ENCODE results near the gene VCAM1. TPM values are rescaled to one million over a fixed set of nuclear protein-coding genes. Genes with fewer than 3 reads are reported as not detected.
A peak's percentile ranks its signal among the peaks of the same experiment; 100 is the strongest.

Gene VCAM1
- total RNA-seq, 1 donor from 2014 or later: 2.1 TPM

GRCh38 chr1:100757946-100758345 lies 38.4 kb downstream of the VCAM1 start:
- Histone ChIP-seq H3F3A (ENCODE audit: low read depth) (no peaks in the 10 kb centered on the region), H2AFZ (replicated peaks) (no peak overlapping the region), H3K27me3 (no peaks in the 10 kb centered on the region), H3K36me3 (no peaks in the 10 kb centered on the region), H3K27ac (no peak overlapping the region), H3K9me3 (ENCODE audit: low read depth) (no peaks in the 10 kb centered on the region), H4K20me1 (ENCODE audit: low read depth) (no peaks in the 10 kb centered on the region), H3K4me2 (no peak overlapping the region), H3K79me2 (ENCODE audit: low read depth) (no peaks in the 10 kb centered on the region), H3K4me3 (no peak overlapping the region), H3K9ac (no peak overlapping the region), H3K4me1 (peaks cover 15% of the 10 kb centered on the region)
- no peak overlapping the region for H3K27ac Mint-ChIP-seq
- no peak overlapping the region for H3K4me3 Mint-ChIP-seq
- no peaks in the 10 kb centered on the region for H3K9me3 Mint-ChIP-seq
- DNase-seq (ENCODE audit: low spot score): no peak
- H3K36me3 Mint-ChIP-seq: no peaks in the 10 kb centered on the region
- H3K27me3 Mint-ChIP-seq (ENCODE audit: insufficient read depth, low read depth): no peaks in the 10 kb centered on the region
- H3K4me1 Mint-ChIP-seq: no peaks in the 10 kb centered on the region
- TF ChIP-seq CTCF (IDR thresholded peaks at IDR 0.05): no peak
- TF ChIP-seq EZH2phosphoT487 (IDR thresholded peaks at IDR 0.05): no peak
- TF ChIP-seq EZH2 (IDR thresholded peaks at IDR 0.05): no peak

GRCh38 chr1:100759188-100759587 lies 39.6 kb downstream of the VCAM1 start:
- no peaks in the 10 kb centered on the region for H4K20me1 ChIP-seq (ENCODE audit: low read depth)
- no peaks in the 10 kb centered on the region for H3K27me3 Mint-ChIP-seq (ENCODE audit: insufficient read depth, low read depth)
- no peaks in the 10 kb centered on the region for H3F3A ChIP-seq (ENCODE audit: low read depth)
- no peaks in the 10 kb centered on the region for H3K9me3 Mint-ChIP-seq
- no peak overlapping the region for H3K4me2 ChIP-seq
- H3K4me3 Mint-ChIP-seq: no peak overlapping the region
- H3K27ac Mint-ChIP-seq: no peak overlapping the region
- H3K79me2 ChIP-seq (ENCODE audit: low read depth): no peaks in the 10 kb centered on the region
- no peak for DNase-seq (ENCODE audit: low spot score)
- no peak overlapping the region for H3K4me3 ChIP-seq
- no peak overlapping the region for H3K9ac ChIP-seq
- no peak for TF ChIP-seq CTCF (IDR thresholded peaks at IDR 0.05)
- TF ChIP-seq EZH2phosphoT487 (IDR thresholded peaks at IDR 0.05): no peak
- TF ChIP-seq EZH2 (IDR thresholded peaks at IDR 0.05): no peak
- no peaks in the 10 kb centered on the region for H3K4me1 Mint-ChIP-seq
- peak overlapping the region; percentile 46 for H2AFZ ChIP-seq (replicated peaks)
- peaks cover 15% of the 10 kb centered on the region for H3K4me1 ChIP-seq
- H3K27me3 ChIP-seq: no peaks in the 10 kb centered on the region
- H3K27ac ChIP-seq: no peak overlapping the region
- H3K36me3 Mint-ChIP-seq: no peaks in the 10 kb centered on the region
- no peaks in the 10 kb centered on the region for H3K36me3 ChIP-seq
- no peaks in the 10 kb centered on the region for H3K9me3 ChIP-seq (ENCODE audit: low read depth)

GRCh38 chr1:100760511-100760910 lies 41.0 kb downstream of the VCAM1 start:
- H3K27me3 Mint-ChIP-seq (ENCODE audit: insufficient read depth, low read depth): no peaks in the 10 kb centered on the region
- H3K27ac ChIP-seq: no peak overlapping the region

More at GRCh38 chr1:100760511-100760910, 41.0 kb downstream of the VCAM1 start:
- Mint-ChIP-seq H3K9me3 (no peaks in the 10 kb centered on the region), H3K27ac (no peak overlapping the region), H3K4me3 (no peak overlapping the region), H3K36me3 (no peaks in the 10 kb centered on the region), H3K4me1 (no peaks in the 10 kb centered on the region)
- H3K4me3 ChIP-seq: no peak overlapping the region
- no peaks in the 10 kb centered on the region for H3K79me2 ChIP-seq (ENCODE audit: low read depth)
- TF ChIP-seq EZH2phosphoT487 (IDR thresholded peaks at IDR 0.05) (no peak), CTCF (IDR thresholded peaks at IDR 0.05) (no peak), EZH2 (IDR thresholded peaks at IDR 0.05) (no peak)
- no peak overlapping the region for H3K9ac ChIP-seq
- no peaks in the 10 kb centered on the region for H4K20me1 ChIP-seq (ENCODE audit: low read depth)
- no peak overlapping the region for H3K4me2 ChIP-seq
- peaks cover 15% of the 10 kb centered on the region for H3K4me1 ChIP-seq
- H3F3A ChIP-seq (ENCODE audit: low read depth): no peaks in the 10 kb centered on the region
- no peaks in the 10 kb centered on the region for H3K36me3 ChIP-seq
- no peak for DNase-seq (ENCODE audit: low spot score)
- no peaks in the 10 kb centered on the region for H3K9me3 ChIP-seq (ENCODE audit: low read depth)
- no peak overlapping the region for H2AFZ ChIP-seq (replicated peaks)
- no peaks in the 10 kb centered on the region for H3K27me3 ChIP-seq
